ENCODE data around the gene PLRG1. TPM values are rescaled to one million over a fixed set of nuclear protein-coding genes. Genes with fewer than 3 reads are reported as not detected.

PLRG1 gene
- polyA plus RNA-seq, 3 donors, result 34.6 to 56.1 (median 52.5) TPM

DNA sequence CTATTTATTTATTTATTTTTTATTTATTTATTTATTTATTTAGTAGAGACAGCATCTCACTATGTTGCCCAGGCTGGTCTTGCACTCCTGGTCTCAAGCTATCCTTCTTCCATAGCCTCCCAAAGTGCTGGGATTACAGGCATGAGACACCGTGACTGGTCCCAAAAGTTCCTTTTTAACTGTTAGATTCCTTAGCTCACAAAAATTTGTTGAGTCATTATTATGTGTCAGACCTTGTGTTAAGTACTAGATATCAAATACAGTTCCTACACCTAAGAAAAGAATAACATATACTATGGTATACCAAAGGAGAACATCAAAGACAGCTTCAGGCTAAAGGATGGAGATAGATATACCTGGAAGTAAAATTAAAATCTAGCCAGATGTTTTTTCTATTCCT, 28.7 kb upstream of the PLRG1 start:
- Mint-ChIP-seq H3K27me3 (ENCODE audit: low read depth in 3 of 3) (peaks cover 0 to 4% (median 2%) of the 10 kb centered on the region in 3 donors), H3K27ac (no peak overlapping the region), H3K4me1 (no peaks in the 10 kb centered on the region), H3K4me3 (no peak overlapping the region), H3K36me3 (no peaks in the 10 kb centered on the region), H3K9me3 (no peaks in the 10 kb centered on the region)
- no peak overlapping the region for H2AFZ ChIP-seq (ENCODE audit: insufficient read depth, low read depth, low read length, poor library complexity, severe bottlenecking)
- no peak for TF ChIP-seq CTCF (IDR thresholded peaks at IDR 0.05)
- no CpG with 5 or more reads among the region's 1 CpG for WGBS (ENCODE audit: insufficient coverage)
- no peak overlapping the region for H3K4me3 ChIP-seq (replicated peaks in 1 of 3; ENCODE audit: low read depth in 2 of 3, low read length in 3 of 3)
- no peak overlapping the region for H3K9ac ChIP-seq (ENCODE audit: insufficient read depth, low read length, poor library complexity, severe bottlenecking)
- no peaks in the 10 kb centered on the region for H4K20me1 ChIP-seq (ENCODE audit: insufficient read depth, low read length)
- no peak for DNase-seq
- H3K4me2 ChIP-seq (replicated peaks; ENCODE audit: extremely low read depth, low read length, poor library complexity, severe bottlenecking), result no peak overlapping the region
- no peaks in the 10 kb centered on the region for H3K4me1 ChIP-seq (ENCODE audit: control insufficient read depth in 1 of 2, insufficient read depth in 2 of 2, low read length in 2 of 2)
- H3K9me3 ChIP-seq (replicated peaks in 1 of 2; ENCODE audit: control insufficient read depth in 1 of 2, insufficient read depth in 1 of 2, low read length in 2 of 2), result no peaks in the 10 kb centered on the region
- no peaks in the 10 kb centered on the region for H3K27me3 ChIP-seq (ENCODE audit: control insufficient read depth in 2 of 2, insufficient read depth in 2 of 2, low read length in 2 of 2)
- intact Hi-C loops (cut with micrococcal nuclease), result no loop called here
- H3K36me3 ChIP-seq (replicated peaks in 1 of 2; ENCODE audit: control insufficient read depth in 1 of 2, insufficient read depth in 2 of 2, low read length in 2 of 2), result no peaks in the 10 kb centered on the region
- no peak overlapping the region for H3K27ac ChIP-seq (ENCODE audit: low read depth in 1 of 2, low read length in 2 of 2)
- H3K79me2 ChIP-seq (ENCODE audit: insufficient read depth, low read length), result no peaks in the 10 kb centered on the region

DNA sequence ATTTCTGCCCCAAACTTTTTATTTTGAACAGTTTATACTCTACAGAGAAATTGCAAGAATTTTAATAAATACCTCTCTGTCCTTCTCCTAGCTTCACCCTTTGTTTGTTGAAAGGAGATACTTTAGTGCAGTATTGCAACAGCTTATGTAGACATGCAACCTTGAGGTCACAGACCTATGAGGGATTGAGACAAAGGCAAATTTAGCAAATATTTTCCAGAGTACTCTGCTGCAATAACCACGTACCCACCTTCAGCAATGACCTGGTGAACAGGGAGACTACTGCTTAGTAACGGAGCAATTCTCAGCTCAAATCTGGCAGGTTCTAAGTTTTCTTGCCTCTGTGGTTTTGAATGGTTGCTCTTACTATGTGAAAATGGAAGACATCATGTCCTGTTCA, 27.1 kb upstream of the PLRG1 start:
- no peak overlapping the region for H3K27ac ChIP-seq (ENCODE audit: low read depth in 1 of 2, low read length in 2 of 2)
- no peaks in the 10 kb centered on the region for H3K36me3 ChIP-seq (replicated peaks in 1 of 2; ENCODE audit: control insufficient read depth in 1 of 2, insufficient read depth in 2 of 2, low read length in 2 of 2)
- no peak overlapping the region for H2AFZ ChIP-seq (ENCODE audit: insufficient read depth, low read depth, low read length, poor library complexity, severe bottlenecking)
- no peaks in the 10 kb centered on the region for H3K27me3 ChIP-seq (ENCODE audit: control insufficient read depth in 2 of 2, insufficient read depth in 2 of 2, low read length in 2 of 2)
- H3K4me1 Mint-ChIP-seq, result no peaks in the 10 kb centered on the region
- DNase-seq, result no peak
- no peaks in the 10 kb centered on the region for H3K9me3 ChIP-seq (replicated peaks in 1 of 2; ENCODE audit: control insufficient read depth in 1 of 2, insufficient read depth in 1 of 2, low read length in 2 of 2)
- no peak overlapping the region for H3K27ac Mint-ChIP-seq
- H3K4me2 ChIP-seq (replicated peaks; ENCODE audit: extremely low read depth, low read length, poor library complexity, severe bottlenecking), result no peak overlapping the region
- no peaks in the 10 kb centered on the region for H3K36me3 Mint-ChIP-seq
- no peak overlapping the region for H3K4me3 Mint-ChIP-seq
- intact Hi-C loops (cut with micrococcal nuclease), result no loop called here
- no peaks in the 10 kb centered on the region for H3K79me2 ChIP-seq (ENCODE audit: insufficient read depth, low read length)
- no peak overlapping the region for H3K4me3 ChIP-seq (replicated peaks in 1 of 3; ENCODE audit: low read depth in 2 of 3, low read length in 3 of 3)
- no peaks in the 10 kb centered on the region for H3K4me1 ChIP-seq (ENCODE audit: control insufficient read depth in 1 of 2, insufficient read depth in 2 of 2, low read length in 2 of 2)
- H3K9ac ChIP-seq (ENCODE audit: insufficient read depth, low read length, poor library complexity, severe bottlenecking), result no peak overlapping the region
- no CpG with 5 or more reads among the region's 2 CpGs for WGBS (ENCODE audit: insufficient coverage)
- H4K20me1 ChIP-seq (ENCODE audit: insufficient read depth, low read length), result no peaks in the 10 kb centered on the region
- no peaks in the 10 kb centered on the region for H3K9me3 Mint-ChIP-seq
- H3K27me3 Mint-ChIP-seq (ENCODE audit: low read depth in 3 of 3), result peaks cover 0 to 4% (median 2%) of the 10 kb centered on the region in 3 donors
- no peak for TF ChIP-seq CTCF (IDR thresholded peaks at IDR 0.05)
